CD4-positive, alpha-beta T cell (primary cell): ENCODE data around the gene JAZF1. TPM values are rescaled to one million over a fixed set of nuclear protein-coding genes. Genes with fewer than 3 reads are reported as not detected.

Experiments
- ATAC-seq: fragments of 200-7000 bp; cut with Tn5 transposase; one replicate; pipeline ENCODE4 v1.10.0; 2022; ENCODE audit warnings: mild to moderate bottlenecking; ENCODE audit not compliant: poor library complexity
- CTCF ChIA-PET: fragments of 350-600 bp; sonication (Branson Sonifier 250); formaldehyde crosslinking; loops from one replicate; lab custom pipeline; 2021; ENCODE audit warnings: antibody characterized with exemption, inconsistent platforms; lab: Charles Lee
- POLR2A ChIA-PET: fragments of 350-600 bp; sonication (Branson Sonifier 250); formaldehyde crosslinking; loops from one replicate; lab custom pipeline; 2021; ENCODE audit warnings: antibody characterized with exemption, inconsistent platforms; lab: Charles Lee
- DNase-seq, 14 experiments: peaks; one replicate each; pipeline ENCODE4 v3.0.0-alpha.2; 2013 to 2020; ENCODE audit warnings: mixed read lengths in 2 of 14
- H3K27ac ChIP-seq, 2 donors: one replicate each; pipeline versions ENCODE4 v1.5.1 to v1.7.0; 2013; ENCODE audit warnings: low read length in 2 of 2, low read depth in 1 of 2, mild to moderate bottlenecking in 1 of 2
- H3K27me3 ChIP-seq, 2 experiments: 1 replicate in 1 of 2; 2 replicates in 1 of 2; pipeline versions ENCODE4 v1.6.1 to v1.7.0; 2013; ENCODE audit warnings: low read length in 2 of 2, control low read depth in 1 of 2, mild to moderate bottlenecking in 1 of 2, moderate library complexity in 1 of 2; ENCODE audit not compliant: insufficient read depth in 2 of 2, control insufficient read depth in 1 of 2
- H3K36me3 ChIP-seq: one replicate; pipeline ENCODE4 v1.6.1; 2013; ENCODE audit warnings: low read length, control low read depth; ENCODE audit not compliant: insufficient read depth
- H3K4me1 ChIP-seq: one replicate; pipeline ENCODE4 v1.6.1; 2013; ENCODE audit warnings: low read length, control low read depth; ENCODE audit not compliant: insufficient read depth
- H3K4me3 ChIP-seq: one replicate; pipeline ENCODE4 v1.5.1; 2013; ENCODE audit warnings: mild to moderate bottlenecking, low read length, moderate library complexity
- H3K9me3 ChIP-seq, 2 experiments: 1 replicate in 1 of 2; 2 replicates in 1 of 2; pipeline versions ENCODE4 v1.6.1 to v1.7.0; 2013; ENCODE audit warnings: low read length in 2 of 2, mild to moderate bottlenecking in 2 of 2, control low read depth in 1 of 2, moderate library complexity in 1 of 2; ENCODE audit not compliant: control insufficient read depth in 1 of 2, insufficient read depth in 1 of 2
- H3K27ac Mint-ChIP-seq: one replicate; pipeline ENCODE4 v1.8.0; 2020; ENCODE audit warnings: mixed read lengths
- H3K27me3 Mint-ChIP-seq: one replicate; pipeline ENCODE4 v1.8.0; 2021; ENCODE audit warnings: mixed read lengths
- H3K36me3 Mint-ChIP-seq: one replicate; pipeline ENCODE4 v1.8.0; 2021; ENCODE audit warnings: low read depth, mixed read lengths
- H3K4me1 Mint-ChIP-seq: one replicate; pipeline ENCODE4 v1.8.0; 2021; ENCODE audit warnings: low read depth, mixed read lengths
- H3K4me3 Mint-ChIP-seq: one replicate; pipeline ENCODE4 v1.8.0; 2020; ENCODE audit warnings: mild to moderate bottlenecking, mixed read lengths
- H3K9me3 Mint-ChIP-seq: one replicate; pipeline ENCODE4 v1.8.0; 2020; ENCODE audit warnings: mixed read lengths
- intact Hi-C, 2 experiments: fragments of 100-400 bp; cut with DNase I in 1 of 2; cut with micrococcal nuclease in 1 of 2; formaldehyde crosslinking; loops; one replicate each; pipeline versions ENCODE4 v1.15.1 to v1.9.0; 2023 to 2025; cut with DNase I, micrococcal nuclease
- total RNA-seq, 174 experiments: library from RNA in 2 of 174; stranded (reverse) in 2 of 174; gene quantifications; one replicate each; pipeline ENCODE4 v1.2.3 and lab custom pipeline; 2021 to 2026
- TF ChIP-seq, protein P1 (sequence below): fragments of 200-600 bp; IDR thresholded peaks from one replicate; pipeline ENCODE4 v1.8.0; 2022; ENCODE audit warnings: antibody characterized with exemption, mild to moderate bottlenecking

Gene JAZF1
- total RNA-seq, 2 experiments from 2014 or later: 9.9 to 11.1 TPM

- Histone ChIP-seq H3K27me3 (no peaks in the 10 kb centered on the region), H3K27ac (no peak overlapping the region), H3K4me3 (no peak overlapping the region), H3K36me3 (no peaks in the 10 kb centered on the region), H3K4me1 (no peaks in the 10 kb centered on the region), H3K9me3 (peaks cover 0 to 16% of the 10 kb centered on the region in 2 experiments)
- peak in 1 of 14 experiments; percentile 19 for DNase-seq
- ChIA-PET CTCF (no interaction called here), POLR2A (no interaction called here)
- intact Hi-C loops: no loop called here
- no peak for ATAC-seq
- H3K27ac Mint-ChIP-seq: no peak overlapping the region
- no peaks in the 10 kb centered on the region for H3K27me3 Mint-ChIP-seq
- no peaks in the 10 kb centered on the region for H3K36me3 Mint-ChIP-seq
- H3K9me3 Mint-ChIP-seq: peaks cover 6% of the 10 kb centered on the region
- no peak overlapping the region for H3K4me3 Mint-ChIP-seq
- peaks cover 7% of the 10 kb centered on the region for H3K4me1 Mint-ChIP-seq
- TF ChIP-seq, protein P1, sequence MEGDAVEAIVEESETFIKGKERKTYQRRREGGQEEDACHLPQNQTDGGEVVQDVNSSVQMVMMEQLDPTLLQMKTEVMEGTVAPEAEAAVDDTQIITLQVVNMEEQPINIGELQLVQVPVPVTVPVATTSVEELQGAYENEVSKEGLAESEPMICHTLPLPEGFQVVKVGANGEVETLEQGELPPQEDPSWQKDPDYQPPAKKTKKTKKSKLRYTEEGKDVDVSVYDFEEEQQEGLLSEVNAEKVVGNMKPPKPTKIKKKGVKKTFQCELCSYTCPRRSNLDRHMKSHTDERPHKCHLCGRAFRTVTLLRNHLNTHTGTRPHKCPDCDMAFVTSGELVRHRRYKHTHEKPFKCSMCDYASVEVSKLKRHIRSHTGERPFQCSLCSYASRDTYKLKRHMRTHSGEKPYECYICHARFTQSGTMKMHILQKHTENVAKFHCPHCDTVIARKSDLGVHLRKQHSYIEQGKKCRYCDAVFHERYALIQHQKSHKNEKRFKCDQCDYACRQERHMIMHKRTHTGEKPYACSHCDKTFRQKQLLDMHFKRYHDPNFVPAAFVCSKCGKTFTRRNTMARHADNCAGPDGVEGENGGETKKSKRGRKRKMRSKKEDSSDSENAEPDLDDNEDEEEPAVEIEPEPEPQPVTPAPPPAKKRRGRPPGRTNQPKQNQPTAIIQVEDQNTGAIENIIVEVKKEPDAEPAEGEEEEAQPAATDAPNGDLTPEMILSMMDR: no peak
Observed at GRCh38 chr7:28207486-28208158, 27.0 kb upstream of the JAZF1 start.

GRCh38 chr7:28205506-28205905, 24.9 kb upstream of the JAZF1 start:
- no peak overlapping the region for H3K4me3 ChIP-seq
- no peaks in the 10 kb centered on the region for H3K4me1 ChIP-seq
- POLR2A ChIA-PET: no interaction called here
- peaks cover 0 to 6% of the 10 kb centered on the region in 2 experiments for H3K27me3 ChIP-seq
- no peak overlapping the region for H3K27ac Mint-ChIP-seq
- H3K9me3 ChIP-seq: peaks cover 0 to 16% of the 10 kb centered on the region in 2 experiments
- intact Hi-C loops: no loop called here
- H3K36me3 ChIP-seq: no peaks in the 10 kb centered on the region
- H3K4me3 Mint-ChIP-seq: no peak overlapping the region
- H3K27ac ChIP-seq: no peak overlapping the region
- TF ChIP-seq, protein P1: no peak
- peaks cover 20% of the 10 kb centered on the region for H3K27me3 Mint-ChIP-seq
- peaks cover 7% of the 10 kb centered on the region for H3K4me1 Mint-ChIP-seq
- CTCF ChIA-PET: no interaction called here
- DNase-seq (no peak), ATAC-seq (no peak)
- peaks cover 6% of the 10 kb centered on the region for H3K9me3 Mint-ChIP-seq
- H3K36me3 Mint-ChIP-seq: no peaks in the 10 kb centered on the region

DNA sequence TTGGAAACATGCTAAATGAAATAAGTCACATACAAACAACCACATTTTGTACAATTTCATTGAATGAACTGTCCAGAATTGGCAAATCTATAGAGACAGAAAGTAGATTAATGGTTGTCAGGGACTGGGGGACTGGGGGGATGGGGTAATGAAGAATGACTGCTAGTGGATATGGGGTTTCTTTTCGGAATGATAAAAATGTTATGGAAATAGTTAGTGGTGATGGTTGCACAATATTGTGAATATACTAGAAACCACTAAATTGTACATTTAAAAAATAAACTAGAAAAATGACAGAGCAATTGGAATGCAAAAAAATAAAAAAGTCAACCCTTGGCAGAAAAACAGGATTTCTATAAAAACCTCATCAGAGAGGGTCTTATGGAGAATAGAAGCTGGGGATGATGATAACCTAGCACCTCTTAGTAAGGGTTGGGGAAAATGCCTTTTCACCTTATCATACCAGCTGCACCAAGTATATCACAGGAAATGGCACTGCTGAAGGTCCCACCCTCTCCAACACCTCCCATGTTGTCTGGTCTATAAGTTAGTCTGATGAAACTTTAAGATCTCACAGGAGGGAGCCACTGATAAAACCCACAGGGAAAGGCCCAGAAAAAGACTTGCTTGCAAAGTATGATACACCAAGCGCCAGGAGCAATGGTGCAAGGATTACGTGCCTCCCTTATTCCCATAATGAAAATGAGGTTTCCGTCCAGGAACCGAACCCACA, 23.1 kb upstream of the JAZF1 start:
- Histone ChIP-seq H3K4me1 (no peaks in the 10 kb centered on the region), H3K27me3 (peaks cover 0 to 6% of the 10 kb centered on the region in 2 experiments), H3K9me3 (peaks cover 0 to 16% of the 10 kb centered on the region in 2 experiments), H3K4me3 (no peak overlapping the region), H3K36me3 (no peaks in the 10 kb centered on the region), H3K27ac (no peak overlapping the region)
- Mint-ChIP-seq H3K9me3 (peaks cover 6% of the 10 kb centered on the region), H3K4me3 (no peak overlapping the region), H3K4me1 (peaks cover 7% of the 10 kb centered on the region), H3K27me3 (peaks cover 24% of the 10 kb centered on the region), H3K36me3 (no peaks in the 10 kb centered on the region), H3K27ac (no peak overlapping the region)
- ATAC-seq (no peak), DNase-seq (peak in 1 of 14 experiments; percentile 55)
- TF ChIP-seq, protein P1: no peak
- ChIA-PET CTCF (no interaction called here), POLR2A (no interaction called here)
- intact Hi-C loops: no loop called here
